ENCODE results near the gene DDX1. TPM values are rescaled to one million over a fixed set of nuclear protein-coding genes. Genes with fewer than 3 reads are reported as not detected.

The DDX1 gene
- total RNA-seq, 1 donor from 2014 or later = 81.3 TPM

DNA sequence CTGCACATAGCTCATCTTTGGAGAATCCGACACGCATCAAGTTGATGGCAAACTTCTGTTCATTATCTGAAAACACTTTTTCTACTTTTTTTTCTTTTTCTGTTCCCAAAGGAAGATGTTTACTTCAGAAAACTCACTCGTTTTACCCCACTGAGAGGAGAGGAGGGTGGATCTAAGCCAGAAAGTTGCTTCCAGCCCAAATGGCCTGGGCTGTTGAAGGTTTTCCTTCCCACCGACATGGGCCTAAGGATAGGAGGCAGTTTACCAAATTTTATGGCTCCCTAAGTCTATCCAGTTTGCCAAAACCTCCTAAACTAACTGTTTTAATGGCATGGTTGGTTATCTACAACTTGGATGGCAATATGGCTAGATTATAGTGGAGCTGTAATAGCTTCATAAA is 70.4 kb downstream of the DDX1 start:
- DNase-seq (ENCODE audit: low read depth) (no peak), FAIRE-seq (no peak)
- TF ChIP-seq CTCF (IDR thresholded peaks at IDR 0.05; ENCODE audit: insufficient read depth, low read length, severe bottlenecking) = no peak
- Histone ChIP-seq H3K4me3 (ENCODE audit: low read depth, low read length) (no peak overlapping the region), H3K36me3 (ENCODE audit: control insufficient read depth, insufficient read depth, low read length) (no peaks in the 10 kb centered on the region), H3K27me3 (ENCODE audit: control insufficient read depth, insufficient read depth, low read length) (peaks cover 2% of the 10 kb centered on the region)

DNA sequence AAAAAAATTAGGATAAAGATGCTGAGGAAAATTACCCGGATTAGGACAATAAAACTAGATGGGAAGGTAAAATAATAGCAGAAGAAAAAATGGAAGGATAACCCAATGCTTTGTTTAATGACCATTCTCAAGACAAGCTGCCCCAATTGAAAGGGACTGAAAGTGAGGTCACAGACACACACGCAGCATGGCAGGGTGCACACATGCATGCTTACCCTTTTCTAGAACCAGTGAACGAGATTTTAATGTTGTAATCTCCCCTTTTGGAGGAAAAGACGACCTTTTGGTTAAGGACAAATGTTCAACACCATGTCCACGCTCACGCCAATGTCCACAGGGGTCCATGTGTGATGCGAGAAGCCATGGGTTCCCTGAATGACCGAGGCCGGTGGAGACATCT is 70.9 kb downstream of the DDX1 start:
- peaks cover 2% of the 10 kb centered on the region for H3K27me3 ChIP-seq (ENCODE audit: control insufficient read depth, insufficient read depth, low read length)
- no peak overlapping the region for H3K4me3 ChIP-seq (ENCODE audit: low read depth, low read length)
- DNase-seq (ENCODE audit: low read depth) = no peak
- TF ChIP-seq CTCF (IDR thresholded peaks at IDR 0.05; ENCODE audit: insufficient read depth, low read length, severe bottlenecking) = no peak
- H3K36me3 ChIP-seq (ENCODE audit: control insufficient read depth, insufficient read depth, low read length) = no peaks in the 10 kb centered on the region
- no peak for FAIRE-seq

DNA sequence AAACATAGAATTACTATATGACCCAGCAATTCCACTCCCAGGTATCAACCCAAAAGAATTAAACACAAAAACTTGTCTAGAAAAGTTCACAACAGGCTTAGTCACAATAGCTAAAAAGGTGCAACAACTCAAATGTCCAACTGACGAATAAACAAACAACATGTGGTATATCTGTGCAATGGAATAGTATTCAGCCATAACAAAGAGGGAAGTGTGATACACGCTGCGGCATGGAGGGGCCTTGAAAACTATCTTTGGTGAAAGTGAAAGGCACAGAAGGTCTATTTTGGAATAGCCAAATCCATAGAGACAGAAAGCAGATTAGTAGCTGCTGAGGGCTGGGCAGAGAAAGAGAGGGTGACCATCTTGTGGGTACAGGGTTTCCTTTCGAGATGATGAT is 72.1 kb downstream of the DDX1 start:
- Histone ChIP-seq H3K27me3 (ENCODE audit: control insufficient read depth, insufficient read depth, low read length) (no peaks in the 10 kb centered on the region), H3K36me3 (ENCODE audit: control insufficient read depth, insufficient read depth, low read length) (no peaks in the 10 kb centered on the region), H3K4me3 (ENCODE audit: low read depth, low read length) (no peak overlapping the region)
- no peak for DNase-seq (ENCODE audit: low read depth)
- FAIRE-seq = no peak
- TF ChIP-seq CTCF (IDR thresholded peaks at IDR 0.05; ENCODE audit: insufficient read depth, low read length, severe bottlenecking) = no peak

GRCh38 chr2:15664273-15665066 is 72.8 kb downstream of the DDX1 start:
- TF ChIP-seq CTCF (IDR thresholded peaks at IDR 0.05; ENCODE audit: insufficient read depth, low read length, severe bottlenecking) = no peak
- FAIRE-seq = no peak
- H3K27me3 ChIP-seq (ENCODE audit: control insufficient read depth, insufficient read depth, low read length) = no peaks in the 10 kb centered on the region

GRCh38 chr2:15665067-15665942 is 73.6 kb downstream of the DDX1 start:
- no peak for FAIRE-seq
- H3K4me3 ChIP-seq (ENCODE audit: low read depth, low read length) = no peak overlapping the region

More at GRCh38 chr2:15664273-15665066, 72.8 kb downstream of the DDX1 start:
- no peak for DNase-seq (ENCODE audit: low read depth)
- Histone ChIP-seq H3K4me3 (ENCODE audit: low read depth, low read length) (no peak overlapping the region), H3K36me3 (ENCODE audit: control insufficient read depth, insufficient read depth, low read length) (no peaks in the 10 kb centered on the region)

More at GRCh38 chr2:15665067-15665942, 73.6 kb downstream of the DDX1 start:
- H3K27me3 ChIP-seq (ENCODE audit: control insufficient read depth, insufficient read depth, low read length) = no peaks in the 10 kb centered on the region
- no peak for DNase-seq (ENCODE audit: low read depth)
- H3K36me3 ChIP-seq (ENCODE audit: control insufficient read depth, insufficient read depth, low read length) = no peaks in the 10 kb centered on the region
- TF ChIP-seq CTCF (IDR thresholded peaks at IDR 0.05; ENCODE audit: insufficient read depth, low read length, severe bottlenecking) = no peak
